Measurements from ENCODE around the gene LSM14B. TPM values are rescaled to one million over a fixed set of nuclear protein-coding genes. Genes with fewer than 3 reads are reported as not detected.

Gene LSM14B
- total RNA-seq, 1 experiment from 2014 or later, result 73.5 TPM

DNA sequence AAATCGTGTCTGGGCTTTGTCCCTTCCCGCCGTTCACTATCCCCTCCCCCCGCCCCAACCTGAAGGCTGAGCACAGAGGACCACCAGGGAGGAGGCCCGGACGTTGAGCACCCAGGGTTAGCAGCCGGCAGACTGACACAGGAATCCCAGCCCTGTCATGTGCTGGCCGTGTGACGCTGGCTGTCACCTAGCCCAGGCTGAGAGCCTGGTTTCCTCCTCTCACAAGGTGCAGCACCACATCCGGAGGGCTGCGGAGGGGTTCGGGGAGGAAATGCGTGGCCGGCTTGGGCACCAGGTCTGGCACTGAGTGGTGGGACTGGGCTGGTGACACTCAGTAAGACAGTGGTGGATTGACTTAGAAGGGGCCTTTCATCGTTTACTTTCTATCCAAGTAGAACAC is 4.6 kb upstream of the LSM14B start (continued):
- TF ChIP-seq, protein P1, sequence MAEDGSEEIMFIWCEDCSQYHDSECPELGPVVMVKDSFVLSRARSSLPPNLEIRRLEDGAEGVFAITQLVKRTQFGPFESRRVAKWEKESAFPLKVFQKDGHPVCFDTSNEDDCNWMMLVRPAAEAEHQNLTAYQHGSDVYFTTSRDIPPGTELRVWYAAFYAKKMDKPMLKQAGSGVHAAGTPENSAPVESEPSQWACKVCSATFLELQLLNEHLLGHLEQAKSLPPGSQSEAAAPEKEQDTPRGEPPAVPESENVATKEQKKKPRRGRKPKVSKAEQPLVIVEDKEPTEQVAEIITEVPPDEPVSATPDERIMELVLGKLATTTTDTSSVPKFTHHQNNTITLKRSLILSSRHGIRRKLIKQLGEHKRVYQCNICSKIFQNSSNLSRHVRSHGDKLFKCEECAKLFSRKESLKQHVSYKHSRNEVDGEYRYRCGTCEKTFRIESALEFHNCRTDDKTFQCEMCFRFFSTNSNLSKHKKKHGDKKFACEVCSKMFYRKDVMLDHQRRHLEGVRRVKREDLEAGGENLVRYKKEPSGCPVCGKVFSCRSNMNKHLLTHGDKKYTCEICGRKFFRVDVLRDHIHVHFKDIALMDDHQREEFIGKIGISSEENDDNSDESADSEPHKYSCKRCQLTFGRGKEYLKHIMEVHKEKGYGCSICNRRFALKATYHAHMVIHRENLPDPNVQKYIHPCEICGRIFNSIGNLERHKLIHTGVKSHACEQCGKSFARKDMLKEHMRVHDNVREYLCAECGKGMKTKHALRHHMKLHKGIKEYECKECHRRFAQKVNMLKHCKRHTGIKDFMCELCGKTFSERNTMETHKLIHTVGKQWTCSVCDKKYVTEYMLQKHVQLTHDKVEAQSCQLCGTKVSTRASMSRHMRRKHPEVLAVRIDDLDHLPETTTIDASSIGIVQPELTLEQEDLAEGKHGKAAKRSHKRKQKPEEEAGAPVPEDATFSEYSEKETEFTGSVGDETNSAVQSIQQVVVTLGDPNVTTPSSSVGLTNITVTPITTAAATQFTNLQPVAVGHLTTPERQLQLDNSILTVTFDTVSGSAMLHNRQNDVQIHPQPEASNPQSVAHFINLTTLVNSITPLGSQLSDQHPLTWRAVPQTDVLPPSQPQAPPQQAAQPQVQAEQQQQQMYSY (CRISPR knock-in tag; IDR thresholded peaks at IDR 0.05), result no peak
- TF ChIP-seq, protein P2, sequence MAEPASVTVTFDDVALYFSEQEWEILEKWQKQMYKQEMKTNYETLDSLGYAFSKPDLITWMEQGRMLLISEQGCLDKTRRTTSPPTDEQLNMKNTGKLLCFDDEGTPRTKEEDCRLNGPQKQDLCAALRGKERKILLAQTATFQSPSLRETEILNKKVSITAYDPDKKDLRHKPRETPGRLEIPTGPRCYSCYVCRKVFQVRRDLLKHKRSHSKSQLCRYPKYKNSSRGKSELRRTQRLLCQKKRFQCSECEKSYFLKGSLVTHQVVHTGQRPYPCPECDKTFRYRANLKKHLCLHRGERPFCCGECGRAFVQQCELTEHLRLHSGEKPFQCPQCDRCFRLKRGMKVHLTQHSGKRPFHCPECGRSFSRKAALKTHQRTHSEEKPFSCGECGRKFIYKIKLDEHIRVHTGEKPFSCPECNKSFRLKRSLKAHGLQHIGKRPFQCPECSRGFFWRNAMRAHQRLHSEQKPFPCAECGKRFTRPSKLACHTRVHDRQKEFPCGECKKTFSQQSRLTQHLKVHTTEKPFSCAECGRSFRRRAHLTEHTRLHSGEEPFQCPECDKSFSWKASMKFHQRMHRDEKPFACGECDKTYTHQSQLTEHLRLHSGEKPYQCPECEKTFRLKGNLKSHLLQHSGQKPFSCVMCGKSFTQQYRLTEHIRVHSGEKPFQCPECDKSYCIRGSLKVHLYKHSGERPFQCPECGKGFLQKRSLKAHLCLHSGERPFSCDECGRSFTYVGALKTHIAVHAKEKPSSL (CRISPR knock-in tag; conservative IDR thresholded peaks at IDR 0.05), result no peak
- TF ChIP-seq, protein P3, sequence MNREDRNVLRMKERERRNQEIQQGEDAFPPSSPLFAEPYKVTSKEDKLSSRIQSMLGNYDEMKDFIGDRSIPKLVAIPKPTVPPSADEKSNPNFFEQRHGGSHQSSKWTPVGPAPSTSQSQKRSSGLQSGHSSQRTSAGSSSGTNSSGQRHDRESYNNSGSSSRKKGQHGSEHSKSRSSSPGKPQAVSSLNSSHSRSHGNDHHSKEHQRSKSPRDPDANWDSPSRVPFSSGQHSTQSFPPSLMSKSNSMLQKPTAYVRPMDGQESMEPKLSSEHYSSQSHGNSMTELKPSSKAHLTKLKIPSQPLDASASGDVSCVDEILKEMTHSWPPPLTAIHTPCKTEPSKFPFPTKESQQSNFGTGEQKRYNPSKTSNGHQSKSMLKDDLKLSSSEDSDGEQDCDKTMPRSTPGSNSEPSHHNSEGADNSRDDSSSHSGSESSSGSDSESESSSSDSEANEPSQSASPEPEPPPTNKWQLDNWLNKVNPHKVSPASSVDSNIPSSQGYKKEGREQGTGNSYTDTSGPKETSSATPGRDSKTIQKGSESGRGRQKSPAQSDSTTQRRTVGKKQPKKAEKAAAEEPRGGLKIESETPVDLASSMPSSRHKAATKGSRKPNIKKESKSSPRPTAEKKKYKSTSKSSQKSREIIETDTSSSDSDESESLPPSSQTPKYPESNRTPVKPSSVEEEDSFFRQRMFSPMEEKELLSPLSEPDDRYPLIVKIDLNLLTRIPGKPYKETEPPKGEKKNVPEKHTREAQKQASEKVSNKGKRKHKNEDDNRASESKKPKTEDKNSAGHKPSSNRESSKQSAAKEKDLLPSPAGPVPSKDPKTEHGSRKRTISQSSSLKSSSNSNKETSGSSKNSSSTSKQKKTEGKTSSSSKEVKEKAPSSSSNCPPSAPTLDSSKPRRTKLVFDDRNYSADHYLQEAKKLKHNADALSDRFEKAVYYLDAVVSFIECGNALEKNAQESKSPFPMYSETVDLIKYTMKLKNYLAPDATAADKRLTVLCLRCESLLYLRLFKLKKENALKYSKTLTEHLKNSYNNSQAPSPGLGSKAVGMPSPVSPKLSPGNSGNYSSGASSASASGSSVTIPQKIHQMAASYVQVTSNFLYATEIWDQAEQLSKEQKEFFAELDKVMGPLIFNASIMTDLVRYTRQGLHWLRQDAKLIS (CRISPR knock-in tag; IDR thresholded peaks at IDR 0.05; ENCODE audit: borderline replicate concordance), result no peak
- TF ChIP-seq SOX15 (CRISPR knock-in tag; IDR thresholded peaks at IDR 0.05), result no peak
- TF ChIP-seq, protein P4, sequence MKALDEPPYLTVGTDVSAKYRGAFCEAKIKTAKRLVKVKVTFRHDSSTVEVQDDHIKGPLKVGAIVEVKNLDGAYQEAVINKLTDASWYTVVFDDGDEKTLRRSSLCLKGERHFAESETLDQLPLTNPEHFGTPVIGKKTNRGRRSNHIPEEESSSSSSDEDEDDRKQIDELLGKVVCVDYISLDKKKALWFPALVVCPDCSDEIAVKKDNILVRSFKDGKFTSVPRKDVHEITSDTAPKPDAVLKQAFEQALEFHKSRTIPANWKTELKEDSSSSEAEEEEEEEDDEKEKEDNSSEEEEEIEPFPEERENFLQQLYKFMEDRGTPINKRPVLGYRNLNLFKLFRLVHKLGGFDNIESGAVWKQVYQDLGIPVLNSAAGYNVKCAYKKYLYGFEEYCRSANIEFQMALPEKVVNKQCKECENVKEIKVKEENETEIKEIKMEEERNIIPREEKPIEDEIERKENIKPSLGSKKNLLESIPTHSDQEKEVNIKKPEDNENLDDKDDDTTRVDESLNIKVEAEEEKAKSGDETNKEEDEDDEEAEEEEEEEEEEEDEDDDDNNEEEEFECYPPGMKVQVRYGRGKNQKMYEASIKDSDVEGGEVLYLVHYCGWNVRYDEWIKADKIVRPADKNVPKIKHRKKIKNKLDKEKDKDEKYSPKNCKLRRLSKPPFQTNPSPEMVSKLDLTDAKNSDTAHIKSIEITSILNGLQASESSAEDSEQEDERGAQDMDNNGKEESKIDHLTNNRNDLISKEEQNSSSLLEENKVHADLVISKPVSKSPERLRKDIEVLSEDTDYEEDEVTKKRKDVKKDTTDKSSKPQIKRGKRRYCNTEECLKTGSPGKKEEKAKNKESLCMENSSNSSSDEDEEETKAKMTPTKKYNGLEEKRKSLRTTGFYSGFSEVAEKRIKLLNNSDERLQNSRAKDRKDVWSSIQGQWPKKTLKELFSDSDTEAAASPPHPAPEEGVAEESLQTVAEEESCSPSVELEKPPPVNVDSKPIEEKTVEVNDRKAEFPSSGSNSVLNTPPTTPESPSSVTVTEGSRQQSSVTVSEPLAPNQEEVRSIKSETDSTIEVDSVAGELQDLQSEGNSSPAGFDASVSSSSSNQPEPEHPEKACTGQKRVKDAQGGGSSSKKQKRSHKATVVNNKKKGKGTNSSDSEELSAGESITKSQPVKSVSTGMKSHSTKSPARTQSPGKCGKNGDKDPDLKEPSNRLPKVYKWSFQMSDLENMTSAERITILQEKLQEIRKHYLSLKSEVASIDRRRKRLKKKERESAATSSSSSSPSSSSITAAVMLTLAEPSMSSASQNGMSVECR (CRISPR knock-in tag; IDR thresholded peaks at IDR 0.05; ENCODE audit: borderline replicate concordance), result no peak

DNA sequence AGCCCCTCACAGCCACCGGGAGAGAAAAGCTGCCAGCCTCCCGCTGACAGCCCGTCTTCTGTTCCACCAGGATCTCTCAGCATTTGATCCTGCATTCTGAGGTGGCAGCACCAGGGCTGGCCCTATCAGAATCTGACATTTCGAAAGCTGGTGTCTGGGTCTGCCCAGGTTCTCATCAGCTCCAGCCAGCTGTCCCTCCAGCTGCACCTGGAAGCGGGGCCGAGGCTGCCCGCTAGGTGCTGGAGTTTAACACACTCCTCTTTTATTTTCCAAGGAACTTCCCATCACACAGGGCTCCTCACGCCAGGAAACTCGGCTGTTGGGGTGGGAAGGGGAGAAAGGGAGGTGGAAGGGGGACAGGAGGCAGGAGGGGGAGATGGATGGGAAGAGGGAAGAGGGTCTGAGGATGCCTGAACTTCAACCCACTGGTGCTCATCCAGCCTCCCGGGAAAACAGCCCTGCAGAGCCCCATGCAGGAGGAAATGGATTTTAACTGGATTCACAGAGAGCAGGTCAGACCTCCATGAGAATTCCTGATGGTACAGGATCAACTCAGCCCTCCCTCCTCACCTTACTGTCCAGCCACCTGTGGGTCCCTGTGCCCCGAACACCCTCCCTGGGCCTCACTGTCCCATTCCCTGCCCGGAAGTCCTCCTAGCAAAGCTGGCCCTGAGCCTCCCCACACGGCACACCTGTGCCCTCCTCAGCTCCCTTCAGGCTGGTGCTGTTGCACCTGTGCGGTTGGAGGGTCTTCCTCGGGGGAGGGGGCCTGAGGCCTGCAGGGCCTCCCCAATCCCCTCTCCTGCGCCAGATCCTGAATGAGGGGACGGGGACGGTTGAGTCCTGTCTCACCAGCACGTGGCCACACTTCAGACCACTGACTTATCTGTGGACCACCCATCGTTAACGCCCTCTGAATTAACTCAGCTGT is 3.9 kb upstream of the LSM14B start:
- no peaks in the 10 kb centered on the region for H3K27me3 Mint-ChIP-seq (ENCODE audit: low read depth)
- ATAC-seq (no peak), DNase-seq (ENCODE audit: low spot score) (no peak)
- TF ChIP-seq ZNF232 (CRISPR knock-in tag; IDR thresholded peaks at IDR 0.05) (no peak), ZNF121 (CRISPR knock-in tag; IDR thresholded peaks at IDR 0.05) (no peak)
- H3K4me3 Mint-ChIP-seq, result no peak overlapping the region
- POLR2A ChIA-PET, result interaction anchor here (0.6 to 0.7 kb wide), 2 partner anchors 15 to 402 kb away, joined by 3 to 4 read pairs; no protein-coding TSS in a partner anchor
- H3K9me3 Mint-ChIP-seq, result no peaks in the 10 kb centered on the region
- H3K27ac Mint-ChIP-seq, result no peak overlapping the region
- peaks cover 26% of the 10 kb centered on the region for H3K4me1 Mint-ChIP-seq
- no peaks in the 10 kb centered on the region; the same call in 1 of the 2 replicates for H3K36me3 Mint-ChIP-seq
- CTCF ChIA-PET, result interaction anchor here (1.1 kb wide), 1 partner anchor 107 kb away, joined by 3 read pairs; no protein-coding TSS in a partner anchor
